H9 (cell line): ENCODE results near the gene SCTR. TPM values are rescaled to one million over a fixed set of nuclear protein-coding genes. Genes with fewer than 3 reads are reported as not detected.

Experiments
- DNase-seq: peaks from one replicate; pipeline ENCODE4 v3.0.0-alpha.2; 2017
- H2AFZ ChIP-seq: one replicate; pipeline ENCODE4 v1.6.1; 2013; ENCODE audit warnings: mild to moderate bottlenecking, low read length, control low read depth, moderate library complexity
- H2AK5ac ChIP-seq: 2 replicates; pipeline ENCODE4 v1.6.1; 2013; ENCODE audit warnings: low read length, control low read depth, mixed read lengths; ENCODE audit not compliant: insufficient read length
- H2BK120ac ChIP-seq: one replicate; pipeline ENCODE4 v1.6.1; 2013; ENCODE audit warnings: low read depth, mild to moderate bottlenecking, low read length, control low read depth, inconsistent platforms; ENCODE audit not compliant: poor library complexity, severe bottlenecking
- H2BK12ac ChIP-seq: 2 replicates; pipeline ENCODE4 v1.6.1; 2013; ENCODE audit warnings: low read length, control low read depth, mixed read lengths, low read depth; ENCODE audit not compliant: insufficient read length
- H2BK15ac ChIP-seq: 2 replicates; pipeline ENCODE4 v1.6.1; 2013; ENCODE audit warnings: low read depth, low read length, control low read depth
- H2BK20ac ChIP-seq: one replicate; pipeline ENCODE4 v1.6.1; 2013; ENCODE audit warnings: low read depth, mild to moderate bottlenecking, low read length, control low read depth, inconsistent platforms; ENCODE audit not compliant: poor library complexity, severe bottlenecking
- H2BK5ac ChIP-seq: 2 replicates; pipeline ENCODE4 v1.6.1; 2013; ENCODE audit warnings: low read length, control low read depth, mixed read lengths; ENCODE audit not compliant: insufficient read length
- H3K14ac ChIP-seq: 2 replicates; pipeline ENCODE4 v1.6.1; 2013; ENCODE audit warnings: low read length, control low read depth; ENCODE audit not compliant: insufficient read depth
- H3K18ac ChIP-seq: 2 replicates; pipeline ENCODE4 v1.6.1; 2013; ENCODE audit warnings: low read depth, mild to moderate bottlenecking, mixed read lengths, low read length, control low read depth; ENCODE audit not compliant: insufficient read length
- H3K23ac ChIP-seq: 2 replicates; pipeline ENCODE4 v1.6.1; 2013; ENCODE audit warnings: low read length, control low read depth, mixed read lengths, low read depth; ENCODE audit not compliant: insufficient read length
- H3K23me2 ChIP-seq: 2 replicates; pipeline ENCODE4 v1.6.1; 2013; ENCODE audit warnings: low read depth, mild to moderate bottlenecking, mixed read lengths, low read length, control low read depth; ENCODE audit not compliant: insufficient read length, poor library complexity, severe bottlenecking
- H3K27ac ChIP-seq: 2 replicates; pipeline ENCODE4 v1.5.1; 2013; ENCODE audit warnings: low read length, control low read depth, mixed read lengths, low read depth; ENCODE audit not compliant: insufficient read length
- H3K27me3 ChIP-seq: 2 replicates; pipeline ENCODE4 v1.6.1; 2013; ENCODE audit warnings: low read length, control low read depth, inconsistent platforms; ENCODE audit not compliant: insufficient read depth
- H3K4ac ChIP-seq: 2 replicates; pipeline ENCODE4 v1.6.1; 2013; ENCODE audit warnings: low read depth, mild to moderate bottlenecking, control low read depth, inconsistent platforms, low read length, moderate library complexity
- H3K4me1 ChIP-seq: 2 replicates; pipeline ENCODE4 v1.6.1; 2013; ENCODE audit warnings: low read length, control low read depth, inconsistent platforms; ENCODE audit not compliant: insufficient read depth
- H3K4me2 ChIP-seq: 2 replicates; pipeline ENCODE4 v1.6.1; 2013; ENCODE audit warnings: low read length, control low read depth, mixed read lengths; ENCODE audit not compliant: insufficient read length, insufficient read depth
- H3K56ac ChIP-seq: 2 replicates; pipeline ENCODE4 v1.6.1; 2013; ENCODE audit warnings: low read depth, mild to moderate bottlenecking, mixed read lengths, low read length, control low read depth; ENCODE audit not compliant: insufficient read length
- H3K79me1 ChIP-seq: 2 replicates; pipeline ENCODE4 v1.6.1; 2013; ENCODE audit warnings: low read depth, mild to moderate bottlenecking, moderate library complexity, low read length, control low read depth, inconsistent platforms; ENCODE audit not compliant: insufficient read depth, poor library complexity, severe bottlenecking
- H3K79me2 ChIP-seq: 2 replicates; pipeline ENCODE4 v1.6.1; 2013; ENCODE audit warnings: low read length, control low read depth, inconsistent platforms; ENCODE audit not compliant: insufficient read depth
- H3K9ac ChIP-seq: 2 replicates; pipeline ENCODE4 v1.6.1; 2013; ENCODE audit warnings: low read length, control low read depth, mixed read lengths; ENCODE audit not compliant: insufficient read length; ENCODE audit errors: extremely low read depth
- H3K9me3 ChIP-seq: one replicate; pipeline ENCODE4 v1.6.1; 2013; ENCODE audit warnings: low read depth, low read length, inconsistent platforms; ENCODE audit not compliant: control insufficient read depth
- H3T11ph ChIP-seq: one replicate; pipeline ENCODE4 v1.6.1; 2013; ENCODE audit warnings: mild to moderate bottlenecking, low read length, control low read depth, inconsistent platforms
- H4K20me1 ChIP-seq: one replicate; pipeline ENCODE4 v1.6.1; 2013; ENCODE audit not compliant: control insufficient read depth, insufficient read length, insufficient read depth
- H4K5ac ChIP-seq: 2 replicates; pipeline ENCODE4 v1.6.1; 2013; ENCODE audit warnings: low read depth, mild to moderate bottlenecking, mixed read lengths, low read length, control low read depth; ENCODE audit not compliant: insufficient read length
- H4K8ac ChIP-seq: replicated peaks from 2 replicates; pipeline ENCODE4 v1.6.1; 2013; ENCODE audit warnings: low read length, control low read depth, mixed read lengths, low read depth; ENCODE audit not compliant: insufficient read length
- H4K91ac ChIP-seq: 2 replicates; pipeline ENCODE4 v1.6.1; 2013; ENCODE audit warnings: low read depth, mild to moderate bottlenecking, moderate library complexity, mixed read lengths, low read length, control low read depth; ENCODE audit not compliant: insufficient read length
- H3K27ac Mint-ChIP-seq, 3 experiments: 2 replicates in 2 of 3; 3 replicates in 1 of 3; pipeline ENCODE4 v1.8.0; 2020 to 2021; ENCODE audit warnings: mixed read lengths in 3 of 3, mild to moderate bottlenecking in 1 of 3, moderate library complexity in 1 of 3
- H3K27me3 Mint-ChIP-seq: 2 replicates; pipeline ENCODE4 v1.8.0; 2021; ENCODE audit warnings: low read depth, mild to moderate bottlenecking, moderate library complexity, mixed read lengths
- H3K36me3 Mint-ChIP-seq, 3 experiments: 2 replicates in 2 of 3; 3 replicates in 1 of 3; pipeline ENCODE4 v1.8.0; 2020 to 2021; ENCODE audit warnings: low read depth in 3 of 3, mixed read lengths in 3 of 3; ENCODE audit not compliant: insufficient read depth in 1 of 3
- H3K4me1 Mint-ChIP-seq, 2 experiments: 2 replicates each; pipeline ENCODE4 v1.8.0; 2020; ENCODE audit warnings: mixed read lengths in 2 of 2
- H3K4me3 Mint-ChIP-seq, 2 experiments: 2 replicates in 1 of 2; 3 replicates in 1 of 2; pipeline ENCODE4 v1.8.0; 2020 to 2021; ENCODE audit warnings: mild to moderate bottlenecking in 2 of 2, mixed read lengths in 2 of 2, moderate library complexity in 1 of 2
- H3K9me3 Mint-ChIP-seq, 2 experiments: 2 replicates in 1 of 2; 3 replicates in 1 of 2; pipeline ENCODE4 v1.8.0; 2020; ENCODE audit warnings: mild to moderate bottlenecking in 2 of 2, mixed read lengths in 2 of 2, moderate library complexity in 1 of 2
- WGBS: extraction: QIAGEN DNeasy Blood & Tissue Kit; methylation state at CpG from one replicate; pipeline ENCODE4 v1.1.7; 2013; ENCODE audit warnings: missing lambda C conversion rate, low lambda C conversion rate, mixed read lengths; ENCODE audit not compliant: insufficient read length; ENCODE audit errors: extremely low coverage; 5-methylcytosine and 5-hydroxymethylcytosine counted together
- total RNA-seq: library from RNA; stranded (reverse); gene quantifications from 2 replicates; pipeline ENCODE4 v1.2.1, GENCODE V29; 2021
- TF ChIP-seq, protein P1 (sequence below): fragments of 200-600 bp; sonication (generic); conservative IDR thresholded peaks from 3 replicates; pipeline ENCODE4 v1.8.0; 2021; ENCODE audit warnings: antibody characterized with exemption, mild to moderate bottlenecking

The SCTR gene
- total RNA-seq, 1 experiment from 2014 or later: not detected

DNA sequence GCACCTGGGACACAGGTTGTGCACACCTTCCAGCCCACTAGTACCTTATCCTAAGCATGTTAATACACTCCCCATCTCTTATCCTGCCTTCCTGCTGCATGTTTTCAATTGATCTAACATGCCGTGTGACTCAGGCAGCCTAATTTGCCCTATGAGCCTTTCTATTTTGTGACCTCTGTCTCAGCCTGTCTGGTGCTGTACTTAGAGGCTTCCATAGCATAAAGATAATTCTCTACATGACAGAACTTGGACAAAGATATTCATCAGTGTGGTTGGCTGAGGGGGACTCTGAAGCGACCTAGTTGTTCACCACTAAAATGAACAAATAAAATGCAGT, 101.2 kb downstream of the SCTR start:
- no peaks in the 10 kb centered on the region for H3K79me2 ChIP-seq
- Mint-ChIP-seq H3K4me1 (peaks cover 39 to 42% of the 10 kb centered on the region in 2 experiments), H3K36me3 (peaks cover 0 to 19% (median 9%) of the 10 kb centered on the region in 3 experiments), H3K9me3 (peaks cover 12 to 26% of the 10 kb centered on the region in 2 experiments), H3K4me3 (no peak overlapping the region), H3K27me3 (peaks cover 26% of the 10 kb centered on the region), H3K27ac (no peak overlapping the region)
- no peak overlapping the region for H2BK5ac ChIP-seq
- H3K4ac ChIP-seq: no peak overlapping the region
- H3K18ac ChIP-seq: no peak overlapping the region
- H3K23me2 ChIP-seq: no peaks in the 10 kb centered on the region
- H4K8ac ChIP-seq: no peak overlapping the region
- H3K56ac ChIP-seq: no peak overlapping the region
- no peak overlapping the region for H3K9ac ChIP-seq
- no peak overlapping the region for H3K14ac ChIP-seq
- no peak overlapping the region for H2AFZ ChIP-seq
- no peak for DNase-seq
- H3K27ac ChIP-seq: no peak overlapping the region
- no peak overlapping the region for H4K91ac ChIP-seq
- 0 out of 2 replicates have a peak, but pooled peaks cover 2% of the 10 kb centered on the region for H3K4me1 ChIP-seq
- no peak overlapping the region for H3K4me2 ChIP-seq
- H3K9me3 ChIP-seq: no peaks in the 10 kb centered on the region
- H2BK12ac ChIP-seq: no peak overlapping the region
- TF ChIP-seq, protein P1, sequence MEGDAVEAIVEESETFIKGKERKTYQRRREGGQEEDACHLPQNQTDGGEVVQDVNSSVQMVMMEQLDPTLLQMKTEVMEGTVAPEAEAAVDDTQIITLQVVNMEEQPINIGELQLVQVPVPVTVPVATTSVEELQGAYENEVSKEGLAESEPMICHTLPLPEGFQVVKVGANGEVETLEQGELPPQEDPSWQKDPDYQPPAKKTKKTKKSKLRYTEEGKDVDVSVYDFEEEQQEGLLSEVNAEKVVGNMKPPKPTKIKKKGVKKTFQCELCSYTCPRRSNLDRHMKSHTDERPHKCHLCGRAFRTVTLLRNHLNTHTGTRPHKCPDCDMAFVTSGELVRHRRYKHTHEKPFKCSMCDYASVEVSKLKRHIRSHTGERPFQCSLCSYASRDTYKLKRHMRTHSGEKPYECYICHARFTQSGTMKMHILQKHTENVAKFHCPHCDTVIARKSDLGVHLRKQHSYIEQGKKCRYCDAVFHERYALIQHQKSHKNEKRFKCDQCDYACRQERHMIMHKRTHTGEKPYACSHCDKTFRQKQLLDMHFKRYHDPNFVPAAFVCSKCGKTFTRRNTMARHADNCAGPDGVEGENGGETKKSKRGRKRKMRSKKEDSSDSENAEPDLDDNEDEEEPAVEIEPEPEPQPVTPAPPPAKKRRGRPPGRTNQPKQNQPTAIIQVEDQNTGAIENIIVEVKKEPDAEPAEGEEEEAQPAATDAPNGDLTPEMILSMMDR: no peak
- H3K23ac ChIP-seq: no peak overlapping the region
- H4K20me1 ChIP-seq: no peaks in the 10 kb centered on the region
- no peaks in the 10 kb centered on the region for H3K27me3 ChIP-seq
- WGBS: no CpG with 5 or more reads among the region's 2 CpGs
- H2BK20ac ChIP-seq: no peak overlapping the region
- H2BK120ac ChIP-seq: no peak overlapping the region
- no peak overlapping the region for H4K5ac ChIP-seq
- no peak overlapping the region for H2BK15ac ChIP-seq
- H3K79me1 ChIP-seq: no peaks in the 10 kb centered on the region
- no peak overlapping the region for H2AK5ac ChIP-seq
- H3T11ph ChIP-seq: no peak overlapping the region
